HFFc6 (cell line): ENCODE results near the gene MRPS2. TPM values are rescaled to one million over a fixed set of nuclear protein-coding genes. Genes with fewer than 3 reads are reported as not detected.
"Not testable (repeated sequence)": the region's sequence is repeated elsewhere in the genome, so short reads cannot be mapped to it uniquely, and the experiment has no call there.

Experiments
- DNase-seq: peaks from one replicate; pipeline ENCODE4 v3.0.0-alpha.2; 2018
- H3K27ac Mint-ChIP-seq: 2 replicates; pipeline ENCODE4 v1.8.0; 2020; ENCODE audit warnings: mild to moderate bottlenecking, mixed read lengths
- H3K27me3 Mint-ChIP-seq: 2 replicates; pipeline ENCODE4 v1.8.0; 2021; ENCODE audit warnings: mild to moderate bottlenecking, moderate library complexity, mixed read lengths; ENCODE audit not compliant: insufficient read depth
- H3K36me3 Mint-ChIP-seq: 2 replicates; pipeline ENCODE4 v1.8.0; 2021; ENCODE audit warnings: low read depth, mixed read lengths
- H3K4me1 Mint-ChIP-seq: 2 replicates; pipeline ENCODE4 v1.8.0; 2020; ENCODE audit warnings: low read depth, mixed read lengths
- H3K4me3 Mint-ChIP-seq: 2 replicates; pipeline ENCODE4 v1.8.0; 2020; ENCODE audit warnings: mild to moderate bottlenecking, moderate library complexity, mixed read lengths
- H3K9me3 Mint-ChIP-seq: 2 replicates; pipeline ENCODE4 v1.8.0; 2020; ENCODE audit warnings: mild to moderate bottlenecking, mixed read lengths
- total RNA-seq, 6 experiments: library from RNA; stranded (reverse); fragmentation: NEBNext Ultra II Directional; extraction: Animal tissue kit (Norgen Biotek cat#: 25700); gene quantifications; 2 replicates in 1 of 6; 3 replicates in 5 of 6; pipeline ENCODE4 v1.2.3, GENCODE V29; 2021
- TF ChIP-seq, protein P1 (sequence below): fragments of 200-600 bp; sonication (generic); IDR thresholded peaks from 2 replicates; pipeline ENCODE4 v1.5.0; 2021; ENCODE audit warnings: antibody characterized with exemption, mild to moderate bottlenecking

Gene MRPS2
- total RNA-seq, 6 experiments from 2014 or later = 37.5 to 43.3 (median 38.6) TPM

DNA sequence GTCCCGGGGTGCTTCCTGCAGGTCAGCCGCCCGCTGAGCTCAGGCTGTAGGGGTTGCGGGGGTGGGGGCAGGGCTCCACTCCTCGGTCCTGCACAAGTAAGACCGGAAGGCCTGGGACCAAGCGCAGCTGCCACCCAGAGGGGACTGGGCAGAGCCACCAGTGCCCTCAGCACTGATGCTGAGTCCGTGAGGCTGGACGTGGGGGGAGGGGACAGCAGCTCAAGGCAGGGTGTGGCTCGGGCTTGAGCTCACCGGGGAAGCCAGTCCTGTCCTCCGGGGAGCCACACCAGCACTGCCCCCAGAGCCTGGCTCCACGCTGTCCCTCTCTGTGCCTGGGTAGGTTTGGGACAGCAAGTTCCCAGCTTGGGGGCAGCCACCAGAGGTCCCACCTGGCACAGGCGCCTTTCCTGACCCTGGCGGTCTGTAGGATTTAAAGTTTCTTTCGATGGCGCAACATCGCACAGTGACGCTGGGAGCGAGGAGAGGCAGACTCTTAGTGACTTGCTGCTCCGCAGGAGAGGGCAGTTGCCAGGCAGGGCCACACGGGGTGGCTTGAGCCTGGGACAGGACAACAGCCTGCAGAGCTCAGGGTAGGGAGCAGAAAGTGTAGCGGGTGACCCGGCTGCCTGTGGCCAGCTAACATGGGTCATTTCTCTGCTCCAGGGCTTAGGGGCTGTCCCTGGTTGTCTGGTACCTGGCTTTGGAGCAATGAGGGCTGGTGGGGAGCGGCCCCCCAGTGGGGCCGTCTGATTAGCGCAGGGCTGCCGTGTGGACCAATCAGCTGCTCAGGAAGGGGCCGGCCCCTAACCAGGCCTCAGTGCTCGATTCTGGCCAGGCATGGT is 26.5 kb downstream of the MRPS2 start:
- TF ChIP-seq, protein P1, sequence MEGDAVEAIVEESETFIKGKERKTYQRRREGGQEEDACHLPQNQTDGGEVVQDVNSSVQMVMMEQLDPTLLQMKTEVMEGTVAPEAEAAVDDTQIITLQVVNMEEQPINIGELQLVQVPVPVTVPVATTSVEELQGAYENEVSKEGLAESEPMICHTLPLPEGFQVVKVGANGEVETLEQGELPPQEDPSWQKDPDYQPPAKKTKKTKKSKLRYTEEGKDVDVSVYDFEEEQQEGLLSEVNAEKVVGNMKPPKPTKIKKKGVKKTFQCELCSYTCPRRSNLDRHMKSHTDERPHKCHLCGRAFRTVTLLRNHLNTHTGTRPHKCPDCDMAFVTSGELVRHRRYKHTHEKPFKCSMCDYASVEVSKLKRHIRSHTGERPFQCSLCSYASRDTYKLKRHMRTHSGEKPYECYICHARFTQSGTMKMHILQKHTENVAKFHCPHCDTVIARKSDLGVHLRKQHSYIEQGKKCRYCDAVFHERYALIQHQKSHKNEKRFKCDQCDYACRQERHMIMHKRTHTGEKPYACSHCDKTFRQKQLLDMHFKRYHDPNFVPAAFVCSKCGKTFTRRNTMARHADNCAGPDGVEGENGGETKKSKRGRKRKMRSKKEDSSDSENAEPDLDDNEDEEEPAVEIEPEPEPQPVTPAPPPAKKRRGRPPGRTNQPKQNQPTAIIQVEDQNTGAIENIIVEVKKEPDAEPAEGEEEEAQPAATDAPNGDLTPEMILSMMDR = no peak
- H3K4me1 Mint-ChIP-seq = no peaks in the 10 kb centered on the region
- no peak for DNase-seq
- peaks cover 1% of the 10 kb centered on the region; the same call in 1 of the 2 replicates for H3K27me3 Mint-ChIP-seq
- H3K36me3 Mint-ChIP-seq = no peaks in the 10 kb centered on the region
- no peak overlapping the region for H3K4me3 Mint-ChIP-seq
- H3K27ac Mint-ChIP-seq = no peak overlapping the region
- H3K9me3 Mint-ChIP-seq = no peaks in the 10 kb centered on the region

DNA sequence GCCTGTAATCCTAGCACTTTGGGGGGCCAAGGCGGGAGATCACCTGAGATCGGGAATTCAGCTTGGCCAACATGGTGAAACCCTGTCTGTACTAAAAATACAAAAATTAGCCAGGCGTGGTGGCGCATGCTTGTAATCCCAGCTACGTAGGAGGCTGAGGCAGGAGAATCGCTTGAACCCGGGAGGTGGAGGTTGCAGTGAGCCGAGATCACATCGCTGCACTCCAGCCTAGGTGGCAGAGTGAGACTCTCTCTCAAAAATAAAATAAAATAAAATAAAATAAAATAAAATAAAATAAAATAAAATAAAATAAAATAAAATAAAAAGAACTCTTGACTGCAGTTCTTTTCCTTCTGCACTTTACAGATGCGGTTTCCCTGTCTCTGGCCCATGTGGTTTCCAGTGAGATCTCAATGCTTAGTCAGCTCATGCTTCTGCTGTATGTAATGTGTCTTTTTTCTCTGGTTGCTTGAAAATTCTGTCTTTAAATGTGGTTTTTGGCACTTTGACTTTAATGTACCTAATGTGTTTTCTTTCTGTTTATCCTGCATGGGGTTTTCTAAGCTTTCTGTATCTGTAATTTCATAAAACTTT is 28.5 kb downstream of the MRPS2 start:
- not testable (repeated sequence) for H3K36me3 Mint-ChIP-seq, H3K4me1 Mint-ChIP-seq, H3K4me3 Mint-ChIP-seq, H3K27ac Mint-ChIP-seq, DNase-seq, H3K27me3 Mint-ChIP-seq, H3K9me3 Mint-ChIP-seq

DNA sequence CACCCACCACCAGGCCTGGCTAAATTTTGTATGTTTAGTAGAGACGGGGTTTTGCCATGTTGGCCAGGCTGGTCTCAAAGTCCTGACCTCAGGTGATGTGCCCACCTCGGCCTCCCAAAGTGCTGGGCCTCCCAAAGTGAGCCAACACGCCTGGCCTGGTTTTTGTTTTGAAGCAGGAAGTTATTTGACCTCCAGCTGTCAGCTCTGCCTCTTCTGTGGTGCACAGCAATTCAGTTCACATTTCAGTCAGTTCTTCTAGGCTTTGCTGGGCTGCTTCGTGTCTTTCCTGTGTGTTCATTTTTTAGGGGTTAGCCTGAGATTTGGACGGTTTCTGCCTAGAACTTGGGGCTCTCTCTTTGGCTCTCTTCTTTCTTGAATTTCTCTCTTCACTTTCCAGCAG is 29.7 kb downstream of the MRPS2 start:
- H3K9me3 Mint-ChIP-seq = no peaks in the 10 kb centered on the region
- no peak for DNase-seq
- no peaks in the 10 kb centered on the region for H3K4me1 Mint-ChIP-seq
- H3K27me3 Mint-ChIP-seq = peaks cover 11% of the 10 kb centered on the region
- TF ChIP-seq, protein P1 = no peak
- no peak overlapping the region for H3K4me3 Mint-ChIP-seq
- no peak overlapping the region for H3K27ac Mint-ChIP-seq
- no peaks in the 10 kb centered on the region for H3K36me3 Mint-ChIP-seq

DNA sequence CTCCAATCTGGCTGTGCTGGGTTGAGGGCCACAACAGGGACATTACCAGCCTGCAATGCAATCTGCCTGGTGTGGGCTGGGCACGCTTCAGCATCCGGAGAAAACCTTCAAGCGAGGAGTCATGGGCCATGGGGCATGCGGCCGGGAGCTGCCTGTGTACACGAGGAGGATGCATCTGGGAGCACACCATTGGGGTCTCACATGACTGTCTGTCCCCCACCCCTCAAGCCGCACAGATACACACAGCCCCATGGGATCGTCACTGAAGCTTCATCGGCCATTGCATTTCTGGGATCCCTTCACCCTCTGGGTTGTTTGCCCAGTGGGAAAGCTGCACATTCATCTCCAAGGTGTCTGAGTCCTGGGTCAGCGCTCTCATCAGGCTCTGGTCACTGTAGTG is 30.6 kb downstream of the MRPS2 start:
- Mint-ChIP-seq H3K4me1 (peaks cover 2% of the 10 kb centered on the region), H3K27ac (no peak overlapping the region), H3K27me3 (peaks cover 11% of the 10 kb centered on the region), H3K4me3 (no peak overlapping the region), H3K36me3 (no peaks in the 10 kb centered on the region), H3K9me3 (no peaks in the 10 kb centered on the region)
- TF ChIP-seq, protein P1 = no peak
- DNase-seq = no peak

DNA sequence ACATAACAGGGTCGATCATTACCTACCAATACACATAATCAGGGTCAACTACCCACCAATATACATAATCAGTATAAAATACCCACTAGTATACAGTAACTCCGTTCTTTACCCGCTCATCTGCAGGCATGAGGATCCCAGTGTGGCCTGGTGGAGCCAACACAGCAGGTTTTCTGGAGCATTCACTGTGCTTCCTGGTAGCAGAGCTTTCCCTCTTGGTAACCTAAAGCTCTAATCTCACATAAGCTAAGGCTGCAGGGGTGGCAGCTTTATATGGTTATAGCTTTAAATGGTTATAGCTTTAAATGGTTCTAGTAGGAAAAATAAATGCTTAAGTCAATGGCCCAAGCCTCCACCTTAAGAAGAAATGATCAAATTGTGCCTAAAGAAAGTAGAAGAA is 32.6 kb downstream of the MRPS2 start:
- Mint-ChIP-seq H3K4me3 (no peak overlapping the region), H3K27ac (no peak overlapping the region), H3K9me3 (no peaks in the 10 kb centered on the region), H3K27me3 (peaks cover 20% of the 10 kb centered on the region), H3K4me1 (peaks cover 8% of the 10 kb centered on the region), H3K36me3 (no peaks in the 10 kb centered on the region)
- DNase-seq = no peak
- TF ChIP-seq, protein P1 = no peak

DNA sequence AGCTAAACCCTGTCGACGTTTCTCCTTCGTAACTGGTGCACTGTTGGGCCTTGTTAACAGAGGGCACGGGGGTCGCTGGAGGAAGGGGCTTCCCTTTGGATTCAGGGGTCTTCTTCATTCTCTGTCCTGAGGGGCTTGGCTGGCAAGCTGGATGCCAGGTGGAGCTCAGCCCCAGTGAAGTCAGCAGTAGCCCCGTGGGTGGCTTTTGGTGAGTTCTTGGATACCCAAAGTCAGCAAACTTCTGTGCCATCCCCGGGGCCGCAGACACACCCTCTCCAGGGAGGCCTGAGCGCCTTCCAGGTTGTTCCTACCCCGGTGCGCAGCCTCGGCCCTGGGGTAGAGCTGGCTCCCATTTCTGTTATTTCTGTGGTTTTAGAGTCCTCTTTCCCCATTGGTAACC is 33.2 kb downstream of the MRPS2 start:
- no peak for DNase-seq
- Mint-ChIP-seq H3K9me3 (no peaks in the 10 kb centered on the region), H3K36me3 (no peaks in the 10 kb centered on the region), H3K4me1 (peaks cover 8% of the 10 kb centered on the region), H3K27me3 (peaks cover 20% of the 10 kb centered on the region), H3K27ac (no peak overlapping the region), H3K4me3 (no peak overlapping the region)
- TF ChIP-seq, protein P1 = no peak

DNA sequence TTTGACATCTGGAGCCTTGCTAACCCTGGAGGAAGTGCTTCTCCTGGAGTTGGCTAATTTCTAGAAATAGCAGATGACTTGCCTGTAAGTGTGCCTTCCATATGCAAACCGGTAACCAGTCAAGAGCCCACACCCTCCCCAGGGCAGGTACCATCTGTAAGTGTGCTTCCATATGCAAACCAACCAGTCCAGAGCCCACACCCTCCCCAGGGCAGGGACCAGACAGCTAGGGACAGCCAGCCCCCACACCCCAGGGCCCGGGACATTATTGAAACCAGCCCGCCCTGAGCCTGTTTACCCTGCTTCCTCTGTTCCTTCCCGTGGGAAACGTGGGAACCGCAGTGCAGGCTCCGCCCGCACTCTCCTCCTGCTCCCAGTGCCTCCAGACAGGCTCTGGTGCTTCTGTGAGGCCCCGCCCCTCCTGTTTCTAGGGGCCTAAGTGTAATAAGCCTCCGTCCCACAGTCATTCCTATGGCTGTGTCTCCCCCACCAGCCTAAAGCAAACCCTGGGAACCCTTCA is 33.8 kb downstream of the MRPS2 start:
- H3K36me3 Mint-ChIP-seq, H3K27ac Mint-ChIP-seq, H3K4me1 Mint-ChIP-seq, DNase-seq, H3K9me3 Mint-ChIP-seq, H3K4me3 Mint-ChIP-seq: not testable (repeated sequence)
- peaks cover 22% of the 10 kb centered on the region for H3K27me3 Mint-ChIP-seq

DNA sequence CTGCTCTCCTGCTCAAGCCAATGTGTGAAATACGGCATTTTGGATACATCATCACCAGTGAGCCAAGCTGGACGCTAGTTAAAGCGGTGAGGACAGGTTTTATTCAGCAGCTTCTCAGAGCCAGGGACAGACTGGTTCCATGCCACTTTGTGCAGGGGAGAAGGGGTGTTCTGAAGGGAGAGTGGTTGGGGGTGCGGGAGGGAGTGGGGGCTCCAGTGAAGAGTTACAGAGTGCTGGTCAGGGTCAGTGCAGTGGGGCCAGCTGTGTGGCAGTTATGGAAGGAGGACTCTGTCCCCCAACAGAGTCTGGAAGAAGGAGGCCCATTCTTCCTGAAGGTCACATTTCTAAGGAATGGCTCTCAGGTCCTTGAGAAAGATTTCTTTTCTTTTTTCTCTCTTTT is 34.3 kb downstream of the MRPS2 start:
- H3K27ac Mint-ChIP-seq, DNase-seq, H3K4me1 Mint-ChIP-seq, H3K4me3 Mint-ChIP-seq, H3K36me3 Mint-ChIP-seq, H3K9me3 Mint-ChIP-seq: not testable (repeated sequence)
- peaks cover 24% of the 10 kb centered on the region for H3K27me3 Mint-ChIP-seq

DNA sequence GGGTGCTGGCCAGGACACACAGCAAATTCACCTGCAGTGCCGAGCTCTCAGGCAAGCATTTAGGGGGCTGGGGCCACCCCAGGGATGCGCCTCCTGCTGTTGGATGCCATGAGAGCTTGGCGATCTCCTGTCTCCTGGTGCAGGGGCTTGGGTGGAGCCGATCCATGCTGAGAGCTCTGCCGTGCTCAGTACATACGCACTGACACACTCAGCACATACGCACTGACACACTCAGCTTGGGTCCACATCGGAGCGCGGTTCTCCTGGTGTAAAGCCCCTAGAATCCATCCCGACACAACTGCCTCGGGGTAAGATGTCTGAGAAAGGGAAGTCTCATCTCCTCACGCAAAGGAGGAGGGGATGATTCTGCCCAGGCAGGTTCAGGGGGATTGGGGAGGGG is 35.1 kb downstream of the MRPS2 start:
- not testable (repeated sequence) for H3K9me3 Mint-ChIP-seq, DNase-seq, H3K4me3 Mint-ChIP-seq, H3K36me3 Mint-ChIP-seq, H3K4me1 Mint-ChIP-seq, H3K27ac Mint-ChIP-seq
- H3K27me3 Mint-ChIP-seq = peaks cover 24% of the 10 kb centered on the region
